GM12878 (cell line): ENCODE data around the gene YEATS4. TPM values are rescaled to one million over a fixed set of nuclear protein-coding genes. Genes with fewer than 3 reads are reported as not detected.
A peak's percentile ranks its signal among the peaks of the same experiment; 100 is the strongest.

ENCODE experiments used
- ATAC-seq: fragments of 200-7000 bp; cut with Tn5 transposase; 3 replicates; pipeline ENCODE4 v1.9.1; 2020; ENCODE audit warnings: mild to moderate bottlenecking, moderate library complexity
- BruUV-seq: library from RNA; stranded (reverse); fragments of 400-500 nt; replicated peaks from 2 replicates; lab custom pipeline; 2021; lab: Mats Ljungman, UMichigan
- CTCF ChIA-PET: fragments of 300-600 bp; sonication (Branson Sonifier 250); formaldehyde crosslinking; extraction: SDS; loops from one replicate; lab custom pipeline; 2021; ENCODE audit warnings: inconsistent platforms; lab: Yijun Ruan, JAX
- POLR2A ChIA-PET: fragments of 350-600 bp; formaldehyde crosslinking; extraction: SDS; loops from one replicate; lab custom pipeline; 2021; ENCODE audit warnings: inconsistent platforms; lab: Charles Lee
- RAD21 ChIA-PET: fragments of 300-600 bp; sonication (Branson Sonifier 250); formaldehyde crosslinking; loops from one replicate; lab custom pipeline; 2023; ENCODE audit warnings: antibody characterized with exemption; ENCODE audit not compliant: unreplicated experiment; lab: Charles Lee
- SMC1A ChIA-PET: fragments of 300-600 bp; sonication (Branson Sonifier 250); formaldehyde crosslinking; loops from one replicate; lab custom pipeline; 2023; ENCODE audit not compliant: unreplicated experiment, uncharacterized antibody; lab: Charles Lee
- DNase-seq: peaks from one replicate; pipeline ENCODE4 v3.0.0-alpha.2; 2011; ENCODE audit warnings: low read depth, low spot score
- FAIRE-seq: peaks from 3 replicates; lab custom pipeline; 2011; peaks lifted over from hg19 to GRCh38; lab: Jason Lieb, UNC
- H2AFZ ChIP-seq: 2 replicates; pipeline ENCODE4 v1.6.0; 2011; ENCODE audit warnings: low read depth, low read length, control low read depth; ENCODE audit not compliant: control insufficient read depth
- H3K27ac ChIP-seq: 2 replicates; pipeline ENCODE4 v1.5.1; 2011; ENCODE audit warnings: control low read depth; ENCODE audit not compliant: control insufficient read depth, insufficient read depth
- H3K27me3 ChIP-seq, 2 experiments: replicated peaks in 1 of 2; 2 replicates each; pipeline versions ENCODE4 v1.6.0 to v1.6.1; 2011; ENCODE audit warnings: low read length in 1 of 2; ENCODE audit not compliant: control insufficient read depth in 2 of 2, insufficient read depth in 2 of 2
- H3K36me3 ChIP-seq, 2 experiments: 2 replicates each; pipeline ENCODE4 v1.5.1; 2011; ENCODE audit warnings: low read length in 1 of 2; ENCODE audit not compliant: control insufficient read depth in 2 of 2, insufficient read depth in 2 of 2
- H3K4me1 ChIP-seq: 2 replicates; pipeline ENCODE4 v1.6.1; 2011; ENCODE audit warnings: mild to moderate bottlenecking, low read length, moderate library complexity, mixed read lengths; ENCODE audit not compliant: control insufficient read depth, insufficient read depth
- H3K4me2 ChIP-seq: 2 replicates; pipeline ENCODE4 v1.6.0; 2011; ENCODE audit warnings: control low read depth; ENCODE audit not compliant: control insufficient read depth, insufficient read depth
- H3K4me3 ChIP-seq: fragments of 200-600 bp; sonication (generic); 2 replicates; pipeline ENCODE4 v1.5.1; 2016
- H3K79me2 ChIP-seq: 2 replicates; pipeline ENCODE4 v1.6.0; 2011; ENCODE audit warnings: low read length; ENCODE audit not compliant: control insufficient read depth, insufficient read depth
- H3K9ac ChIP-seq: 2 replicates; pipeline ENCODE4 v1.8.0; 2011; ENCODE audit warnings: low read length, control low read depth, mixed read lengths; ENCODE audit not compliant: control insufficient read depth, insufficient read depth
- H3K9me3 ChIP-seq: replicated peaks from 3 replicates; pipeline ENCODE4 v1.5.1; 2011; ENCODE audit warnings: mild to moderate bottlenecking, low read length; ENCODE audit not compliant: control insufficient read depth, insufficient read depth
- H4K20me1 ChIP-seq: 2 replicates; pipeline ENCODE4 v1.6.0; 2011; ENCODE audit not compliant: control insufficient read depth, insufficient read depth
- CTCF ChIP-seq, 3 experiments: IDR thresholded peaks in 2 of 3; conservative IDR thresholded peaks in 1 of 3; 2 replicates each; pipeline ENCODE4 v1.5.1; 2011; ENCODE audit warnings: low read depth in 3 of 3, low read length in 3 of 3, mild to moderate bottlenecking in 3 of 3, control low read depth in 2 of 3, moderate library complexity in 2 of 3, inconsistent platforms in 1 of 3, mixed read lengths in 1 of 3; ENCODE audit not compliant: control insufficient read depth in 2 of 3, insufficient read depth in 1 of 3; ENCODE audit errors: extremely low read depth in 1 of 3
- RAD21 ChIP-seq: IDR thresholded peaks from 2 replicates; pipeline ENCODE4 v1.6.1; 2011; ENCODE audit warnings: mild to moderate bottlenecking, low read depth, low read length, moderate library complexity; ENCODE audit not compliant: insufficient read depth
- RBBP5 ChIP-seq: fragments of 200-600 bp; sonication (generic); conservative IDR thresholded peaks from 2 replicates; pipeline ENCODE4 v1.6.1; 2016
- SMC3 ChIP-seq: IDR thresholded peaks from 2 replicates; pipeline ENCODE4 v1.6.1; 2011; ENCODE audit warnings: low read length, improper control_type of control experiment, borderline replicate concordance
- ZNF24 ChIP-seq: fragments of 450-650 bp; IDR thresholded peaks from 2 replicates; pipeline ENCODE4 v1.6.1; 2017; ENCODE audit warnings: antibody characterized with exemption, mild to moderate bottlenecking
- WGBS: methylation state at CpG from one replicate; pipeline ENCODE4 v1.1.6; 2016; ENCODE audit warnings: low lambda C conversion rate; ENCODE audit not compliant: insufficient replicate concordance, insufficient coverage; ENCODE audit errors: missing lambda C conversion rate; 5-methylcytosine and 5-hydroxymethylcytosine counted together
- in situ Hi-C: fragments of 300-500 bp; cut with MboI; formaldehyde crosslinking; loops from 9 replicates; pipeline ENCODE4 v1.14.3; 2018; ENCODE audit warnings: mixed read lengths
- intact Hi-C: fragments of 100-400 bp; cut with micrococcal nuclease; formaldehyde crosslinking; loops from one replicate; pipeline ENCODE4 v1.14.2; 2022; ENCODE audit not compliant: unreplicated experiment
- polyA plus RNA-seq, 11 experiments: library from polyadenylated mRNA; depleted of rRNA in 4 of 11; unstranded in 6 of 11; stranded (reverse) in 5 of 11; fragments of >200 nt; fragmentation: Nextera tagmentation in 4 of 11; fragmentation: Illumina TruSeq in 1 of 11; extraction: Ambion mirVana in 4 of 11; extraction: Trizol in 1 of 11; gene quantifications; 1 replicate in 1 of 11; 2 replicates in 10 of 11; pipeline versions ENCODE4 v1.2.1 to v1.2.3, GENCODE V29; 2011 to 2016; ENCODE audit warnings: inconsistent platforms in 2 of 11, missing spikeins in 2 of 11, low read depth in 1 of 11
- total RNA-seq, 4 experiments: library from RNA; depleted of rRNA in 3 of 4; stranded (reverse); fragments of >200 nt in 3 of 4; fragmentation: Illumina TruSeq in 1 of 4; extraction: Trizol in 1 of 4; gene quantifications; 2 replicates each; pipeline versions ENCODE4 v1.2.1 to v1.2.3, GENCODE V29; 2013 to 2021

The YEATS4 gene
- total and polyA plus RNA-seq, 10 of the 15 experiments (the other 5 are each of a cell fraction or from before 2014, with no cell fraction given) = 23.8 to 45.4 (median 36.8) TPM

- TF ChIP-seq RBBP5 = no peak
- no peak for TF ChIP-seq ZNF24
- TF ChIP-seq RAD21 = peak; percentile 60
- peak; percentile 55; the same call in 1 of the 2 replicates for TF ChIP-seq SMC3
- TF ChIP-seq CTCF (IDR thresholded peaks at IDR 0.05 in 2 of 3, conservative IDR thresholded peaks at IDR 0.05 in 1 of 3; ENCODE audit: control insufficient read depth in 2 of 3, extremely low read depth in 1 of 3, insufficient read depth in 1 of 3, low read depth in 3 of 3, low read length in 3 of 3) = peak; percentile 48 to 61 (median 50)
- ATAC-seq (peak; percentile 73), FAIRE-seq (no peak), DNase-seq (no peak)
- Histone ChIP-seq H2AFZ (no peak overlapping the region), H3K9ac (no peak overlapping the region), H3K27ac (no peak overlapping the region), H4K20me1 (no peaks in the 10 kb centered on the region), H3K4me3 (no peak overlapping the region), H3K79me2 (no peaks in the 10 kb centered on the region), H3K4me1 (no peaks in the 10 kb centered on the region), H3K4me2 (no peak overlapping the region), H3K36me3 (no peaks in the 10 kb centered on the region; a peak in 1 of 4 replicates), H3K9me3 (no peaks in the 10 kb centered on the region), H3K27me3 (no peaks in the 10 kb centered on the region)
- POLR2A ChIA-PET = no interaction called here
- SMC1A ChIA-PET = interaction anchor here (1.6 kb wide), 1 partner anchor 154 kb away, joined by 8 read pairs; no protein-coding TSS in a partner anchor
- no TSS peak for BruUV-seq
- CTCF ChIA-PET = interaction anchor here (0.7 to 2.3 kb wide), 3 partner anchors 153 to 226 kb away, joined by 3 to 14 read pairs (median 4); no protein-coding TSS in a partner anchor
- in situ Hi-C loops = no loop called here
- WGBS = 90% methylated on average over 8 of the region's 8 CpGs
- RAD21 ChIA-PET = interaction anchor here (1.9 kb wide), 1 partner anchor 154 kb away, joined by 9 read pairs; no protein-coding TSS in a partner anchor
- intact Hi-C loops = loop anchor here (1.0 kb wide), 1 partner anchor 156 kb away; no protein-coding TSS in a partner anchor
Measured at GRCh38 chr12:69415471-69416275, 56.1 kb downstream of the YEATS4 start.
